K562 (cell line): Measurements from ENCODE around the gene ZNF582. TPM values are rescaled to one million over a fixed set of nuclear protein-coding genes. Genes with fewer than 3 reads are reported as not detected.
A peak's percentile ranks its signal among the peaks of the same experiment; 100 is the strongest.

Source experiments
- ARID1B ChIP-seq: fragments of 450-650 bp; IDR thresholded peaks from 2 replicates; pipeline ENCODE4 v1.6.1; 2016; ENCODE audit warnings: antibody characterized with exemption, mild to moderate bottlenecking, inconsistent platforms
- ASH1L ChIP-seq: fragments of 450-650 bp; IDR thresholded peaks from 2 replicates; pipeline ENCODE4 v1.6.1; 2018; ENCODE audit warnings: borderline replicate concordance, mild to moderate bottlenecking, low read depth; ENCODE audit not compliant: partially characterized antibody
- CHD7 ChIP-seq: fragments of 200-600 bp; sonication (generic); IDR thresholded peaks from one replicate; pipeline ENCODE4 v1.6.1; 2012; ENCODE audit warnings: mild to moderate bottlenecking, low read depth, low read length, inconsistent platforms
- ETV1 ChIP-seq: fragments of 450-650 bp; conservative IDR thresholded peaks from 2 replicates; pipeline ENCODE4 v1.6.1; 2016; ENCODE audit warnings: missing genetic modification characterization, control low read depth, low read depth, missing compliant biosample characterization
- HINFP ChIP-seq: fragments of 450-650 bp; conservative IDR thresholded peaks from 2 replicates; pipeline ENCODE4 v1.6.1; 2016; ENCODE audit warnings: missing genetic modification characterization, low read depth, mild to moderate bottlenecking, control low read depth, missing compliant biosample characterization
- ILK ChIP-seq: fragments of 450-650 bp; IDR thresholded peaks from 2 replicates; pipeline ENCODE4 v1.6.1; 2016; ENCODE audit warnings: missing genetic modification characterization, low read depth, mild to moderate bottlenecking, missing compliant biosample characterization, moderate library complexity, borderline replicate concordance
- POLR2G ChIP-seq: fragments of 200-400 bp; formaldehyde crosslinking; IDR thresholded peaks from 2 replicates; pipeline ENCODE4 v1.6.1; 2017; ENCODE audit warnings: low read depth, mild to moderate bottlenecking, antibody characterized with exemption, low read length, moderate library complexity
- SMARCC2 ChIP-seq: fragments of 450-650 bp; IDR thresholded peaks from 2 replicates; pipeline ENCODE4 v1.6.1; 2017; ENCODE audit warnings: antibody characterized with exemption, moderate library complexity, mild to moderate bottlenecking, low read depth
- TAF1 ChIP-seq: IDR thresholded peaks from 2 replicates; pipeline ENCODE4 v1.6.1; 2011; ENCODE audit warnings: mild to moderate bottlenecking, low read length, moderate library complexity; ENCODE audit not compliant: insufficient read depth, control insufficient read depth, severe bottlenecking; ENCODE audit errors: extremely low read depth
- TCF7L2 ChIP-seq: fragments of 150-350 bp; IDR thresholded peaks from 2 replicates; pipeline ENCODE4 v1.6.1; 2016; ENCODE audit warnings: low read depth, mild to moderate bottlenecking, low read length, moderate library complexity
- THAP7 ChIP-seq: fragments of 250-450 bp; sonication (Bioruptor Pico); IDR thresholded peaks from 2 replicates; pipeline ENCODE4 v1.5.0; 2021
- TRIM28 ChIP-seq: fragments of 450-650 bp; IDR thresholded peaks from 2 replicates; pipeline ENCODE4 v1.6.1; 2017
- ZBTB17 ChIP-seq: fragments of 450-650 bp; formaldehyde crosslinking; IDR thresholded peaks from 2 replicates; pipeline ENCODE4 v1.4.0; 2020; ENCODE audit warnings: mild to moderate bottlenecking
- polyA plus RNA-seq, 8 experiments: library from polyadenylated mRNA; depleted of rRNA in 4 of 8; stranded (reverse) in 5 of 8; unstranded in 3 of 8; fragments of >200 nt; fragmentation: Nextera tagmentation in 2 of 8; fragmentation: Illumina TruSeq in 1 of 8; extraction: Ambion mirVana in 2 of 8; extraction: Trizol in 1 of 8; gene quantifications; 2 replicates each; pipeline versions ENCODE4 v1.2.1 to v1.2.3, GENCODE V29; 2011 to 2014; ENCODE audit warnings: inconsistent platforms in 1 of 8, missing spikeins in 1 of 8
- total RNA-seq, 7 experiments: library from RNA; depleted of rRNA in 6 of 7; stranded (reverse); fragments of >200 nt in 6 of 7; fragmentation: Illumina TruSeq in 2 of 7; extraction: Trizol in 2 of 7; gene quantifications; 2 replicates each; pipeline versions ENCODE4 v1.2.1 to v1.2.3, GENCODE V29; 2011 to 2021; ENCODE audit warnings: low replicate concordance in 1 of 7

Gene ZNF582
- total and polyA plus RNA-seq, 9 of the 15 experiments (the other 6 are each of a cell fraction or from before 2014, with no cell fraction given): 0.72 to 3.3 (median 1.6) TPM

- no peak for TF ChIP-seq HINFP
- TF ChIP-seq ASH1L: no peak
- peak; percentile 38 for TF ChIP-seq TAF1
- TF ChIP-seq ZBTB17: peak; percentile 75
- TF ChIP-seq POLR2G: peak; percentile 95
- no peak for TF ChIP-seq TRIM28
- no peak for TF ChIP-seq SMARCC2
- no peak for TF ChIP-seq THAP7
- no peak for TF ChIP-seq TCF7L2
- TF ChIP-seq ETV1 (tag): no peak; the same call in 1 of the 2 replicates
- TF ChIP-seq CHD7: no peak
- no peak for TF ChIP-seq ARID1B
- no peak for TF ChIP-seq ILK (tag)
These were observed at the start of gene ZNF582 (continued) for GRCh38 chr19:56393119-56394012.
